K562 (cell line): ENCODE measurements around the gene TIGAR. TPM values are rescaled to one million over a fixed set of nuclear protein-coding genes. Genes with fewer than 3 reads are reported as not detected.

Experiments used
- ATAC-seq: fragments of 200-7000 bp; cut with Tn5 transposase; 3 replicates; pipeline ENCODE4 v1.9.1; 2020; ENCODE audit warnings: moderate library complexity
- BruUV-seq: library from RNA; stranded (reverse); fragments of 400-500 nt; replicated peaks from 2 replicates; lab custom pipeline; 2021; lab: Mats Ljungman, UMichigan
- CTCF ChIA-PET: fragments of 300-600 bp; formaldehyde crosslinking; extraction: SDS; loops from one replicate; lab custom pipeline; 2021; ENCODE audit warnings: low intra/inter-chr PET ratio; lab: Yijun Ruan, JAX
- POLR2A ChIA-PET: fragments of 300-600, 350-650 bp; sonication (Branson Sonifier 250); formaldehyde crosslinking; extraction: SDS; loops from one replicate; lab custom pipeline; 2021; ENCODE audit warnings: antibody characterized with exemption, inconsistent platforms; lab: Yijun Ruan, JAX
- DNase-seq, 4 experiments: peaks; one replicate each; pipeline versions ENCODE4 v3.0.0 to v3.0.0-alpha.2; 2011 to 2018; ENCODE audit warnings: low spot score in 3 of 4, mixed read lengths in 3 of 4; ENCODE audit errors: extremely low read depth in 1 of 4
- FAIRE-seq: peaks from 2 replicates; lab custom pipeline; 2011; peaks lifted over from hg19 to GRCh38; lab: Jason Lieb, UNC
- H2AFZ ChIP-seq: 2 replicates; pipeline ENCODE4 v1.6.0; 2011; ENCODE audit warnings: low read depth, low read length, control low read depth, inconsistent platforms
- H3K27ac ChIP-seq: fragments of 200-600 bp; 3 replicates; pipeline ENCODE4 v1.8.0; 2011; ENCODE audit warnings: low read depth, mild to moderate bottlenecking, control low read depth, inconsistent platforms, low read length, moderate library complexity, mixed read lengths; ENCODE audit errors: extremely low read depth
- H3K27me3 ChIP-seq, 2 experiments: fragments of 300-600 bp in 1 of 2; 2 replicates in 1 of 2; 3 replicates in 1 of 2; pipeline versions ENCODE4 v1.6.0 to v1.8.0; 2011; ENCODE audit warnings: inconsistent platforms in 2 of 2, low read length in 2 of 2, mild to moderate bottlenecking in 1 of 2, mixed read lengths in 1 of 2, moderate library complexity in 1 of 2; ENCODE audit not compliant: control insufficient read depth in 2 of 2, insufficient read depth in 2 of 2
- H3K36me3 ChIP-seq: fragments of 300-600 bp; 3 replicates; pipeline ENCODE4 v1.8.0; 2011; ENCODE audit warnings: mild to moderate bottlenecking, low read length, inconsistent platforms; ENCODE audit not compliant: control insufficient read depth, insufficient read depth
- H3K4me1 ChIP-seq, 2 experiments: fragments of 200-600 bp in 1 of 2; replicated peaks in 1 of 2; 2 replicates in 1 of 2; 3 replicates in 1 of 2; pipeline versions ENCODE4 v1.5.1 to v1.8.0; 2011; ENCODE audit warnings: inconsistent platforms in 2 of 2, low read length in 2 of 2, mild to moderate bottlenecking in 1 of 2, mixed read lengths in 1 of 2, moderate library complexity in 1 of 2; ENCODE audit not compliant: control insufficient read depth in 2 of 2, insufficient read depth in 2 of 2
- H3K4me2 ChIP-seq: 2 replicates; pipeline ENCODE4 v1.6.1; 2011; ENCODE audit warnings: low read length, control low read depth, inconsistent platforms, mixed read lengths; ENCODE audit not compliant: insufficient read depth
- H3K4me3 ChIP-seq: fragments of 200-600 bp; sonication (generic), shearing (Covaris generic); 2 replicates; pipeline ENCODE4 v1.5.1; 2016; ENCODE audit warnings: control low read depth, inconsistent platforms
- H3K79me2 ChIP-seq: fragments of 200-600 bp; 3 replicates; pipeline ENCODE4 v1.8.0; 2011; ENCODE audit warnings: low read length, inconsistent platforms; ENCODE audit not compliant: control insufficient read depth, insufficient read depth
- H3K9ac ChIP-seq, 2 experiments: 2 replicates each; pipeline versions ENCODE4 v1.6.0 to v1.6.1; 2011; ENCODE audit warnings: low read depth in 2 of 2, low read length in 2 of 2, control low read depth in 1 of 2, inconsistent platforms in 1 of 2, mild to moderate bottlenecking in 1 of 2, mixed read lengths in 1 of 2; ENCODE audit not compliant: insufficient read depth in 1 of 2
- H3K9me1 ChIP-seq: one replicate; pipeline ENCODE4 v1.6.0; 2011; ENCODE audit warnings: inconsistent platforms, mild to moderate bottlenecking, low read length, moderate library complexity; ENCODE audit not compliant: control insufficient read depth, insufficient read depth
- H3K9me3 ChIP-seq: replicated peaks from 2 replicates; pipeline ENCODE4 v1.5.1; 2011; ENCODE audit warnings: low read depth, low read length, inconsistent platforms; ENCODE audit not compliant: control insufficient read depth, insufficient read depth
- H4K20me1 ChIP-seq: replicated peaks from 2 replicates; pipeline ENCODE4 v1.6.1; 2011; ENCODE audit warnings: low read length, inconsistent platforms, mixed read lengths; ENCODE audit not compliant: control insufficient read depth, insufficient read depth
- BRF1 ChIP-seq: IDR thresholded peaks from 3 replicates; pipeline ENCODE4 v1.6.1; 2011; ENCODE audit warnings: borderline replicate concordance, mild to moderate bottlenecking; ENCODE audit not compliant: insufficient read length; ENCODE audit errors: extremely low read depth
- MEIS2 ChIP-seq: fragments of 450-650 bp; IDR thresholded peaks from 2 replicates; pipeline ENCODE4 v1.6.1; 2014; ENCODE audit warnings: mild to moderate bottlenecking; ENCODE audit not compliant: partially characterized antibody
- WGBS: fragments of 100-300 bp; shearing (Covaris generic); methylation state at CpG from one replicate; pipeline ENCODE4 v1.1.6; 2016; ENCODE audit warnings: low coverage, mixed read lengths; ENCODE audit not compliant: insufficient coverage; ENCODE audit errors: missing lambda C conversion rate; 5-methylcytosine and 5-hydroxymethylcytosine counted together
- in situ Hi-C: fragments of 300-500 bp; cut with MboI; formaldehyde crosslinking; loops from 4 replicates; pipeline ENCODE4 v1.15.0; 2018; ENCODE audit warnings: inconsistent platforms, mixed read lengths
- intact Hi-C: fragments of 100-400 bp; cut with micrococcal nuclease; formaldehyde crosslinking; loops from 2 replicates; pipeline ENCODE4 v1.14.2; 2022
- polyA plus RNA-seq, 8 experiments: library from polyadenylated mRNA; depleted of rRNA in 4 of 8; stranded (reverse) in 5 of 8; unstranded in 3 of 8; fragments of >200 nt; fragmentation: Nextera tagmentation in 2 of 8; fragmentation: Illumina TruSeq in 1 of 8; extraction: Ambion mirVana in 2 of 8; extraction: Trizol in 1 of 8; gene quantifications; 2 replicates each; pipeline versions ENCODE4 v1.2.1 to v1.2.3, GENCODE V29; 2011 to 2014; ENCODE audit warnings: inconsistent platforms in 1 of 8, missing spikeins in 1 of 8
- total RNA-seq, 7 experiments: library from RNA; depleted of rRNA in 6 of 7; stranded (reverse); fragments of >200 nt in 6 of 7; fragmentation: Illumina TruSeq in 2 of 7; extraction: Trizol in 2 of 7; gene quantifications; 2 replicates each; pipeline versions ENCODE4 v1.2.1 to v1.2.3, GENCODE V29; 2011 to 2021; ENCODE audit warnings: low replicate concordance in 1 of 7
- TF ChIP-seq, protein P1 (sequence below): fragments of 250-450 bp; sonication (Bioruptor Pico); IDR thresholded peaks from 2 replicates; pipeline ENCODE4 v1.8.0; 2021; ENCODE audit warnings: moderate library complexity, mild to moderate bottlenecking, inconsistent platforms
- TF ChIP-seq, protein P2 (sequence below), 2 experiments: IDR thresholded peaks in 1 of 2; conservative IDR thresholded peaks in 1 of 2; 2 replicates each; pipeline ENCODE4 v1.6.1; 2016; ENCODE audit warnings: low read depth in 2 of 2, mild to moderate bottlenecking in 1 of 2, missing compliant biosample characterization in 1 of 2, missing genetic modification characterization in 1 of 2, moderate library complexity in 1 of 2
- TF ChIP-seq, protein P3 (sequence below): fragments of 450-650 bp; IDR thresholded peaks from 2 replicates; pipeline ENCODE4 v1.6.1; 2016

Gene TIGAR
- total and polyA plus RNA-seq, 9 of the 15 experiments (the other 6 are each of a cell fraction or from before 2014, with no cell fraction given), result 0.11 to 1.0 (median 0.53) TPM; not detected in 2

DNA sequence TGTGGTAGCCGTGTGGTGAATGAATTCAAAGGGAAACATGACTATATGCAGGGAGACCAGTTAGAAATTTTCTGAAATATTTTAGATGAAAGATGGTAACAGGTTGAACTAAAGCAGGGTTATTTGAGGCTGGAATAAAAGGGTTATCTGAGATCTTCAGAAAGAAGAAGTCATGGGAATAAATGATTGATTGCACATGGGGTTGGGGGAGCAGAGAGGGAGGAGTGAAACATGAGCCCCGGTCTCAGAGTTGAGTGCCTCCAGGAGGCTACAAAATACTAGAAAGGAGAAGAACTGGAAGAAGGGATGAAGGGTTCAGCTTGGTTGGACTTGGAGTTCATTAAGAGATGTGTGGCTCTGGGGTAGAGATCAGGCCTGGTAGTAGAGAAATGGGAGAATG, 74.8 kb downstream of the TIGAR start:
- CTCF ChIA-PET, result no interaction called here
- WGBS, result 10% methylated on average over 1 of the region's 2 CpGs
- no peak overlapping the region for H3K9ac ChIP-seq
- FAIRE-seq, result no peak
- no peaks in the 10 kb centered on the region; the same call in 1 of the 2 replicates for H3K9me3 ChIP-seq
- no peaks in the 10 kb centered on the region for H3K27me3 ChIP-seq
- no peak overlapping the region for H3K4me3 ChIP-seq
- no peaks in the 10 kb centered on the region for H3K36me3 ChIP-seq
- intact Hi-C loops, result no loop called here
- ATAC-seq, result no peak
- BruUV-seq, result no TSS peak
- TF ChIP-seq, protein P1, sequence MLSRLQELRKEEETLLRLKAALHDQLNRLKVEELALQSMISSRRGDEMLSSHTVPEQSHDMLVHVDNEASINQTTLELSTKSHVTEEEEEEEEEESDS (CRISPR knock-in tag), result no peak
- no peak for TF ChIP-seq BRF1
- peak; percentile 74 for TF ChIP-seq MEIS2
- TF ChIP-seq, protein P2, sequence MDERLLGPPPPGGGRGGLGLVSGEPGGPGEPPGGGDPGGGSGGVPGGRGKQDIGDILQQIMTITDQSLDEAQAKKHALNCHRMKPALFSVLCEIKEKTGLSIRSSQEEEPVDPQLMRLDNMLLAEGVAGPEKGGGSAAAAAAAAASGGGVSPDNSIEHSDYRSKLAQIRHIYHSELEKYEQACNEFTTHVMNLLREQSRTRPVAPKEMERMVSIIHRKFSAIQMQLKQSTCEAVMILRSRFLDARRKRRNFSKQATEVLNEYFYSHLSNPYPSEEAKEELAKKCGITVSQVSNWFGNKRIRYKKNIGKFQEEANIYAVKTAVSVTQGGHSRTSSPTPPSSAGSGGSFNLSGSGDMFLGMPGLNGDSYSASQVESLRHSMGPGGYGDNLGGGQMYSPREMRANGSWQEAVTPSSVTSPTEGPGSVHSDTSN (CRISPR knock-in tag; IDR thresholded peaks at IDR 0.05; ENCODE audit: low read depth), result no peak
- TF ChIP-seq, protein P2 (tag; conservative IDR thresholded peaks at IDR 0.05; ENCODE audit: low read depth), result peak; percentile 87
- TF ChIP-seq, protein P3, sequence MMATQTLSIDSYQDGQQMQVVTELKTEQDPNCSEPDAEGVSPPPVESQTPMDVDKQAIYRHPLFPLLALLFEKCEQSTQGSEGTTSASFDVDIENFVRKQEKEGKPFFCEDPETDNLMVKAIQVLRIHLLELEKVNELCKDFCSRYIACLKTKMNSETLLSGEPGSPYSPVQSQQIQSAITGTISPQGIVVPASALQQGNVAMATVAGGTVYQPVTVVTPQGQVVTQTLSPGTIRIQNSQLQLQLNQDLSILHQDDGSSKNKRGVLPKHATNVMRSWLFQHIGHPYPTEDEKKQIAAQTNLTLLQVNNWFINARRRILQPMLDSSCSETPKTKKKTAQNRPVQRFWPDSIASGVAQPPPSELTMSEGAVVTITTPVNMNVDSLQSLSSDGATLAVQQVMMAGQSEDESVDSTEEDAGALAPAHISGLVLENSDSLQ, result peak; percentile 74
- H3K9me1 ChIP-seq, result no peaks in the 10 kb centered on the region
- peaks cover 8 to 9% of the 10 kb centered on the region in 2 experiments; a peak in 4 of 5 replicates for H3K4me1 ChIP-seq
- no peaks in the 10 kb centered on the region for H4K20me1 ChIP-seq
- H3K79me2 ChIP-seq, result no peaks in the 10 kb centered on the region
- DNase-seq, result no peak
- H3K27ac ChIP-seq, result no peak overlapping the region
- POLR2A ChIA-PET, result interaction anchor here (0.6 to 1.0 kb wide), 2 partner anchors 9 to 12 kb away, joined by 3 read pairs; no protein-coding TSS in a partner anchor
- no peak overlapping the region for H2AFZ ChIP-seq
- in situ Hi-C loops, result no loop called here
- H3K4me2 ChIP-seq, result no peak overlapping the region
